Measurements from ENCODE around the gene COMMD10. TPM values are rescaled to one million over a fixed set of nuclear protein-coding genes. Genes with fewer than 3 reads are reported as not detected.
A peak's percentile ranks its signal among the peaks of the same experiment; 100 is the strongest.

COMMD10 gene
- total RNA-seq, 1 donor from 2014 or later = 41.5 TPM

DNA sequence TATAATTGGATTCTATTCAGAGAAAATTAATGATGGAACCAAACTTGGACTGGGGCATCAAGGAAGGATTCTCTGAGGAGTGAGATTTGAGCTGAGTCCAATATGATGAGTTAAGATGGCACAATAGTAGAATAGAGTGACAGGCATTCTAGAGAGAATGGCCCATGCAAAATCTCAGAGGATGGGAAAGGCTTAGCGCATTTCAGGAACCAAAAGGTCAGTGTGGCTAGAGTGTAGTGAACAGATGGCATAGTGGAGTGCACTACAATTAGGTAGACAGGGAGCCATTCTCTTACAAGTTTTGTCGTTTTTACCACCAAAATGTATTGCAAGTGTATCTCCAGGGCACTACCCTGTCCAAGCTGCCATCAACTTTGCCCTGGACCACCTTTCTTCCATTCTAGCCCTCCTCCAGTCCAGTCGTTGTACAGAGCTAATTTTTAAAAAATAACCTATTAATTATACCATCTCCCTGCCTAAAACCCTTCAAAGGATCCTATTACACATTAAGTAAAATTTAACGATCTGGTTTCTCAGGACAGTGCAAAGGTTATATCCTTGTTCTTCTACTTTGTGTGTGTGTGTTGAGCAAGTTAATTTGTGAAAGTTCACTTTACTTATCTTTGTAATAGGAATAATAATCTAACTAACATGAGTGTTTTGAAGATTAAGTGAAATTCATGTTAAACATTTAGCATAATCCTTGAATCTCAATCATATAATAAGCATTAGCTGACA lies 211.7 kb downstream of the COMMD10 start:
- no peak for DNase-seq

GRCh38 chr5:116297296-116297814 lies 212.5 kb downstream of the COMMD10 start:
- no peak for DNase-seq

DNA sequence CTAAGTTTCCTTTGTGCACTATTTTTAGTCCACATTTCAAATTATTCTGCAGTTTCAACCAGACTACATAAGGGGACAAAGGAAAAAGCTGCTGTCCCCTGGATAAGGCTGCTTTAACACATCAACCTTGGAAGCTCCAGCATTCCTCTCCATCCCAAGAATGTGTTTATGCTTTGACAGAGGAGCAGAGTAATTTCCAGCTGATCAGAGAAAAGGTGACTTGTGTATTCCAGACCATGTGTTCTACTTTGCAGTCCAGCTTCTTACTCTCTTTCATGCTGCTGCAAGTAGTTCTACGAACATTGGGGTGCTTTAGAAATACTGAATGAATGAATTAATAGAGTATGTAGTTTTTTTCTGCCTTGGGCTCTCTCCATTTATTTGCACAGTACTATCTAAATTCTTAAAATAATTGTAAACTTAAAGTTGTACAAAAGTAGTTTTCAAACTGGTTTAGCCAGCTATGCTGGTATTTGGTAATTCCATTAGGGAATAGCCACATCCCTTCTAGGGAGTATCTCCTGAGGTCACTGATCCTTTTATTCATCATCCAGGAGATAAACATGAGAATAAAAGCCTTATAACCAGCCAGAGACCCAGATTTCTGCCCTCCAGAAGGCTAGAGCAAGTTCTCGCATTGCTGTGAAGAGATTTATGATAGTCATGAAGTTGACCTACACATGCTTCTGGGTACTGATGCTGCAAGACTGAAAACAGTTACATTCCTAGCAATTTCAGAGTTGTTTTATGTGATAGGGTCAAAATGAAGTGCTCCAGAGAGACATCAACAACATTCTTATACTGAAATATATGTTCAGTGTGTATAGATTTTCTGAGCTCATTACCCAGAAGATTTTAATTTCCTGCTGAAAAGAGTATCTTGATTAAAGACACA lies 215.2 kb downstream of the COMMD10 start:
- DNase-seq = no peak

GRCh38 chr5:116301110-116301509 lies 216.3 kb downstream of the COMMD10 start:
- DNase-seq = no peak

- no peak for DNase-seq
These were observed 218.5 kb downstream of the COMMD10 start for GRCh38 chr5:116303340-116303739.

- no peak for DNase-seq
These were observed 219.0 kb downstream of the COMMD10 start for GRCh38 chr5:116303810-116304209.

GRCh38 chr5:116305899-116306298 lies 221.1 kb downstream of the COMMD10 start:
- no peak for DNase-seq

DNA sequence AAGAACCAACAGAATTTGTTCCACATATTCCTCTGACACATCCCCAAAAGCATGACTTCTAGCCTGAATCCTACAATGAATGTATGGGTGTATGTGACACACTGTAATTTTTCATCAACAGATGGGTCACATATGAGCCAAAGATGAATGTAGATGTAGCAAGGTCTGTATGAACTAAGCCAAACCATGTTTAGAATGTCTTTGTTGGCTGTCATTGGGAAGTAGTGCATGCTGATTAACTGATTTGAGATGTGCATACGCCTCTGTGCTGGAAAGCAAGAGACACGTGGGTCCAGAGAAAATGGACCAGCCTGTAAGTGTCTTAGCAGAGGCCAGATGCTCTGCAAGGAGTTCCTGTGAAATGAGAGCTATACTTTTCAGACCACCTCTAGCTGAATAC lies 222.0 kb downstream of the COMMD10 start:
- DNase-seq = no peak

- peak; percentile 1 for DNase-seq
These were observed 223.6 kb downstream of the COMMD10 start for GRCh38 chr5:116308391-116308790.

DNA sequence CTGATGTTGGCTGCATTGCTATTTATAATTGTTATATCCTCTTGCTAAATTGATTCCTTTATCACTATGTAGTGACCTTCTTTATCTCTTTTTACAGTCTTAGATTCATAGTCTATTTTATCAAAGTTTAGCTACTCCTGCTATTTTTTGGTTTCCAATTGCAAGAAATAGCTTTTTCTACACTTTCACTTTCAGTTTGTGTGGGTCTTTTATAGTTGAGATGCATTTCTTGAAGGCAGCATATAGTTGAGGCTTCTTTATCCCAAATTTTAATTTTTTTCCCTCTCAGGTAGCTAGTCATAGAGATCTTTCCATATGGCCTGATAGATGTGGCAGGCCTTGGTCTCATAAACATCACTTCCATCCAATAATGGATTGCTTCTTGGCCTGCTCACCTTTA lies 228.5 kb downstream of the COMMD10 start:
- no peak for DNase-seq

DNA sequence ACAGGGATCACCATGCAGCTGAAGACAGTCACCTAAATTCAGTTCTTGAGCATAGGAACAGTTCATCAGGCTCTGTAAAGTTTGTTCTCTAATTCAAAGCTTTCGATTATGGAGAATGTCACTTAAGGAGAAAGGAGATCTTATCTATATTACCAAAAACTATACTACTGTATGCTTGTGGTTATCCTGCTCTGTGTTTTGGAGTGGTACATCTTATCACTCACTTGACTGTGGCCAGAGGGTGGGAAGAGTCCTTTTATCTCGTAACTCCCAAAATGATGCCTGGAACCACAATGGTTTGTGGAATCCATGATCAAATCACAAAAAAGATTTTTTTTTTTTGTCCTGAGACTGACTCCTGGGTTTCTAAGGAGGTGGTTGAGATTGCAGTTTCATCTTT lies 230.7 kb downstream of the COMMD10 start:
- no peak for DNase-seq

- DNase-seq = no peak
These were observed 233.4 kb downstream of the COMMD10 start for GRCh38 chr5:116318091-116318854.

GRCh38 chr5:116320486-116320885 lies 235.7 kb downstream of the COMMD10 start:
- peak; percentile 62 for DNase-seq

GRCh38 chr5:116329503-116329902 lies 244.7 kb downstream of the COMMD10 start:
- no peak for DNase-seq

DNA sequence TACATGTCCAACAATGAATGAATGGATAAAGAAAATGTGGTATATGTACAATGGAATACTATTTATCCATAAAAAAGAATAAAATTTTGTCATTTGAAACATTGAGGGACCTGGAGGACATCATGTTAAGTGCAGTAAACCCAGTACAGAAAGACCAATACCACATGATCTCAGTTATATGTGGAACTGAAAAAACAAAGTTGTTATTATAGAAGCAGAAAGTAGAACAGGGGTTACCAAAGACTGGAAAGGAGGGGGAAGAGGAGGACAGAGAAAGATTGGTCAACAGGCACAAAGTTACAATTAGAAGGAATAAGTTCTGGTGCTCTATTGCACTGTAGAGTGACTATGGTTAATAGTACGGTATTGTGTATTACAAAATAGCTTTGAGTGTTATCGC lies 256.0 kb downstream of the COMMD10 start:
- no peak for DNase-seq

Other genes starting within 250 kb of the COMMD10 start
- 49.9 and 55.3 TPM in 2 replicates for gene ATG12, start 243.5 kb upstream of the COMMD10 start, total RNA-seq
- gene AP3S1, start 243.1 kb upstream of the COMMD10 start, total RNA-seq = 63.6 and 78.6 TPM in 2 replicates
- gene LVRN, start 122.5 kb upstream of the COMMD10 start, total RNA-seq = 0.17 and 0.23 TPM in 2 replicates
- gene ARL14EPL, start 52.6 kb upstream of the COMMD10 start, total RNA-seq = under 0.01 TPM in 1 of 2 replicates, not detected in the other